Fibroblast of skin of left quadriceps (primary cell): ENCODE data around the gene AVL9.
A peak's percentile ranks its signal among the peaks of the same experiment; 100 is the strongest.
"Not testable (repeated sequence)": the region's sequence is repeated elsewhere in the genome, so short reads cannot be mapped to it uniquely, and the experiment has no call there.

Source experiments
- DNase-seq, 2 experiments: peaks; one replicate each; pipeline ENCODE4 v3.0.0-alpha.2; 2013; ENCODE audit warnings: low read depth in 2 of 2

Gene AVL9

DNA sequence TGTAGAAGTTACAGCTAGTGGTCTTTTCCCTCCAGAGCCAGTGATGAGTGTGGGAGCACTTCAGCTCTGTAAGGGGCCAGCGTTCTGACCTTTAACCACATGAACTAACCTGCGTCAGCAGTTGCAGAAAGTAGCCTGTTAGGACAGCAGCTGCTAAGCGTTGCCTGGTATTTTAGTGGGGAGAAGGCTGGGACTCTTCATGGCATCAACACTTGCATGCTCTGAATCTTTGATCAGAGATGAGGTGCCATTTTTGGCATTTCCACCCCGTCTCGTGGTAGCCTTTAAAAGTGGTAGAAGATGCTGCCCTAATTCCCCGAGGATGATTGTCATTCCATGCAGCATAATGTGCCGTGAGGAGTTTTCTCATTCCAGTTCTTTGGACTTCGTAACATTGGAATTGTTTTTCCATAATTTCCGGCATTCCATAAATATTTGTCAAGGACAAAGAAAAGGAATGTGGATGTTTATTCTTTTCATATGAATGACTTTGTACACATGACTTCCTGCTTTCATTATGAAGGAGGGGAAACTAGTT lies 92.2 kb downstream of the AVL9 start:
- peak; percentile 62 to 65 for DNase-seq

DNA sequence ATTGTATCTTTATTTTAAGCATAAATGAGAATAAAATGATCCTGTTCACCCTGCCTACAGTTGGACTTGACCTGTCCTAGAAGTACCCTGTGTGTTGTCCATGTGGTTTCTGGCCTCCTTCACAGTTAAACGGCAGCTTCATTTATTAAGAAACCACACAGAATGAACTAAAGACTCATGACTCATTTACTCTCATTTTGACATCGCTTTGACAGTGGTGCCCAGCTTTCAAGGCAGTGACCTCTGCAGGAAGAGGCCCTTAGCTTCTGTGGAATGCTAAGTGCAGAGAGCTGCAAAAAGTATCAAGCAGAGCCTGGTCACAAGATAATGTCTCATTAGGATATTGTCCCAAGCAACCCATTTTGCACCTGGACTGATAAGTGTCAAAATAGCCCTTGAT lies 93.4 kb downstream of the AVL9 start:
- DNase-seq, result peak in 1 of 2 experiments; percentile 43

DNA sequence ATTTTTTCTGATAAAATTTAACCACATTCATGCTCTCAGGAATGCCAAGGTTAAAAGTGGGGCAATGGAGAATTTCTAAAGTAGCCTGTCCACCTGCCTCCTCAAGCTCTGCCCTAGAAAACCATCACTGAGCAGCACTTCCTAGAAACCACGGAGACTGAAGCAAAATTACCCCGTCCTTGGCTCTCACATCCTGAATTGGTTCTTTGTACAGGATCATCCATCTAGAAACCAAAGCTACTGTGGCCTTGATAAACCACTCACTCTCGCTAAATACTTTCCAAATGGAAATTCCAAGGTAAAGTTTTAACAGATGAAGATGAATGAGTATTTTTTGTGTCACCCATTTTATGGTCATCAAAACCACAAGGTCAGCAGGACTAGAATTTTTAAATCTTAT lies 96.6 kb downstream of the AVL9 start:
- DNase-seq, result no peak

DNA sequence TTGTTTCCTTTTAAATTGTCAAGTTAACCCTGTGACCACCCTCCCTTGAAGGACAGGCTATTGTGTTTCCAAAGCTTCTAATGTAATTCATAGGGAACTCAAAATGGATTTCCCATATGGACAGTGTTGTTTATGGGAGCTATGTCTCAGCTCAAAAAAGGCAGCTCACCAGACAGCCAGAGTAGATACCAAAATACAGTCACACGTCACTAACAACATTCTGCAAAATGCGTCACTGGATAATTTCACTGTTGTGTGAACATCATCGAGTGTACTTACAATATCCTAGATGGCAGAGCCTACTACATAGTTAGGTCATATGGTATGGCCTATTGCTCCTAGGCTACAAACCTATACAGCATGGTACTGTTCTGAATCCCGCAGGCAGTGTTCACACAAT lies 97.4 kb downstream of the AVL9 start:
- DNase-seq, result no peak

GRCh38 chr7:32594965-32595490 lies 99.7 kb downstream of the AVL9 start:
- no peak for DNase-seq

DNA sequence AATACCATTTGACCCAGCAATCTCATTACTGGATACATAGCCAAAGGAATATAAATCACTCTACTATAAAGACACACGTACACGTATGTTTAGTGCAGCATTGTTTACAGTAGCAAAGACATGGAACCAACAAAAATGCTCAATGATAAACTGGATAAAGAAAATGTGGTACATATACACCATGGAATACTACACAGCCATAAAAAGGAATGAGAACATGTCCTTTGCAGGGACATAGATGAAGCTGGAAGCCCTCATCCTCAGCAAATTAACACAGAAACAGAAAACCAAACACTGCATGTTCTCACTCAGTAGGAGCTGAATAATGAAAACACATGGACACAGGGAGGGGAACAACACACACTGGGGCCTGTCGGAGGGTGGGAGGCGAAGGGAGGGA lies 105.9 kb downstream of the AVL9 start:
- not testable (repeated sequence) for DNase-seq

GRCh38 chr7:32602470-32602869 lies 107.2 kb downstream of the AVL9 start:
- DNase-seq, result no peak

DNA sequence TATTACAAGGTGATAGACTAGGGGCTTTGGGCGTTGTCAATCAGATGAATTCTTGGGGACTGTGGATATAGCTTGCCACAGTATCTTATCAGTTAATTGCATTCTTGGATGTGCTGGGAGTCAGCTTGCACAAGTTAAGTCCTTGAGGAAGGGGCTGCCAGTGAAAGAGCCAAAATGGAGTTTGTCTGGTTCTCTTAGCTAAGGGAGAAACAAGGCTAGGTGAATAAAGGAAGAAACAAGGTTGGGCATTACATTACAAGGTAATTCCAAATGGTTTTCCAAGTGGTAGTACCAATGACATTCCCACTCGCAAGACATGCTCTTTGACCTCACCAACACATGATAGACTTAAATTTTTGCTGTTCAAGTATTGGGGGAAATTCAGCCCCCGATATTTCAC lies 108.2 kb downstream of the AVL9 start:
- DNase-seq, result not testable (repeated sequence)

GRCh38 chr7:32604047-32604446 lies 108.8 kb downstream of the AVL9 start:
- not testable (repeated sequence) for DNase-seq

GRCh38 chr7:32605032-32605431 lies 109.7 kb downstream of the AVL9 start:
- DNase-seq, result no peak

DNA sequence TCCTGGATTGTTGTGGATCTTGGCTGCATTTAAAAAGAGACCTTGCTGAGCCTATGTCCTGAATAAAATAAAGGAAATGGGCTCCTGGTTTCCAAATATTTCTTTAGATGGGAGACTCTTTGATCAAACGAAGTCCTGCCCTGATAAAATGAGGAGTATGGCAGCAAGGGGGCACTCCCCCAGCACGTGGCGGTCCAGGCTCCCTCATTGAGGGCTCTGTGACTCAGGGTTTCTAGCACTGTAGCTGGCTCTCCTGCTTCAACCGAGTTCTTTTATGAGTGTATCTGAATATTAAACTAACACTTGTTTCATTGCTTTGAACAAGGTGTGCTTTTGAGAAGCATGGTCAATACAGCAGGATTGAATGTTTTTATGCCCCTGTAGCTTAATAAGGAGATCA lies 114.2 kb downstream of the AVL9 start:
- no peak for DNase-seq

GRCh38 chr7:32611201-32612099 lies 116.2 kb downstream of the AVL9 start:
- DNase-seq, result no peak

GRCh38 chr7:32616625-32617024 lies 121.3 kb downstream of the AVL9 start:
- DNase-seq, result peak; percentile 9 to 12

DNA sequence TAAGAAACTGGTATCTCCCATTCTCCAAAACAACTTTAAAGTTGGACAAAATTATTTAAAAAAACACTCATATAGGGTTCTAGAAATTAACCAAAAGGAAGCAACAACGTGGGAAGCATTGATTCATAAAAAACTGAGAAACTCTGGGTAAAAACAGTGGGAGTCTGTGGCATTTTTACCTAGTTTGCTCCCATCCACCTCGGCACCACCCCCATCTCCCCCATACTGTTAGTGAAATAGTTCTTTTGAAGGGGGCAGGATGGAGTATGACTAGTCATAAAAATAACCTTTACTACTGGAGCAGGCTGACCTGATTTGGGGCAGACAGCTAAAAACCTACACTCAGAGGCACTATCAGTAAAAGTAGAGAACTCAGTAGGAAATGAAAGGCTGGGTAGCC lies 123.2 kb downstream of the AVL9 start:
- DNase-seq, result no peak

GRCh38 chr7:32618987-32619386 lies 123.7 kb downstream of the AVL9 start:
- DNase-seq, result no peak

DNA sequence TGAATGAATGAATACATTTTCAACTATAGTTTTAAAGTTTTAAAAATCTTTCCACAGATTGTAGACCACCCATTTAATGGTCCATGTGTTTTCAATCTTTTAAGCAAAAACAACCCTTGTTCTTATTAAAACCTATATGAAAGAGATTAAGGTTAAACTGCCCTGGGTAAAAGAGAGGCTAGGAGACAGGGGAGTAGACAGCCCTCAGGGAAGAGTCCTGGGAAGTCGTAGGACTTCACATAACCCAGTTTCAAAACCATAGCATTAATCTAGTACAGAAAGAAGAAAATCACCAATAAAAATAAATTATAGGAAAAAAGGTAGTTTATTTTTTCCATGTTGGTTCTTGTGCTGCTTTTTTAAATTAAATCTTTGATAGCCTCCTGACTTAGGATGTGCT lies 124.1 kb downstream of the AVL9 start:
- DNase-seq, result not testable (repeated sequence)

- DNase-seq, result no peak
Observed at GRCh38 chr7:32631021-32631420, 135.7 kb downstream of the AVL9 start.

GRCh38 chr7:32631590-32632497 lies 136.6 kb downstream of the AVL9 start:
- not testable (repeated sequence) for DNase-seq

DNA sequence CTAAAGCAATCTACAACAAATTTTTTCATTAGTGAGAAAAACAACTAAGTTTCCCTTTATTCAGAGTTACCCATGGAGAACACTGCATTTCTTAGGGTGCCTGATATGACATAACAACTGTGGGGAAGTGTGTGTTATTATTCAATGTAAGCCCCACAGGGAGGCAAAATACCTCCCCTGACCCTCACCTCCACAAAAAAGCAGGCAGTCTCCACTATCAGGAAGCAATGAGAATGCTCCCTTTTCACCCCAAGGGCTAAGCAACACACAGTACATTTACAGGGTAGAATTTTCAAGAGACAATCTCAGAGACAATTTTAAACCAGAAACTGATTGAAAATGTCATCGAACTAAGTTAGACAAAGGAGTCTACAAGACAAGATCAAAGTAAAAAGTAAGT lies 138.2 kb downstream of the AVL9 start:
- not testable (repeated sequence) for DNase-seq

DNA sequence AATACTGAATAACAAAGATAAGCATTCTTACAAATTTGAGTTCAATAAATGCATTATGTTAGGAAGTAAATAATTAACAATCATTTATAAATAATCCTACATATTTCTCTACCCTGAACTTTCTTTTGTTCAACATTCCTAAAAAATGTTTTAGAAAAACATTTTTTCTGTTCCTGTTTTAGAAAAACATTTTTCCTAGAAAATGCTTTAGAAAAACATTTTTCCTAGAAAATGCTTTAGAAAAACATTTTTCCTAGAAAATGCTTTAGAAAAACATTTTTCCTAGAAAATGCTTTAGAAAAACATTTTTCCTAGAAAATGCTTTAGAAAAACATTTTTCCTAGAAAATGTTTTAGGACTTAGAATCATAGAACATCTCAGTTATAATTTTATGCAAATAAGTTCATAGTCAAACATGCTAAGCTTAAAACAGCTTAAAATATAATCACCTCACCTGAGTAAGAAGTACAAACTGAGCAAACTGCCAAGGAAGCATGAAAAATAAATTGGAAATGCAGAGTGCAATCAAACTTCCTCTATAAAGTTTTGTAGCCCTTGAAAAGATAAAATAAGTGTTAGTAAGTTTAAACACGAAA lies 139.6 kb downstream of the AVL9 start:
- not testable (repeated sequence) for DNase-seq

- not testable (repeated sequence) for DNase-seq
Observed at GRCh38 chr7:32636725-32637462, 141.6 kb downstream of the AVL9 start.
